HL-60 (cell line): ENCODE measurements around the gene ARHGEF4.

Experiments
- DNase-seq, 2 experiments: peaks; one replicate each; pipeline ENCODE4 v3.0.0-alpha.2; 2010 to 2020; ENCODE audit warnings: low read depth in 1 of 2, low spot score in 1 of 2
- H3K27ac ChIP-seq: fragments of 250-450 bp; sonication (Bioruptor Pico); replicated peaks from 2 replicates; pipeline ENCODE4 v1.5.1; 2020; ENCODE audit warnings: mild to moderate bottlenecking, moderate library complexity
- H3K27me3 ChIP-seq: fragments of 250-450 bp; sonication (Bioruptor Pico); 2 replicates; pipeline ENCODE4 v1.5.1; 2021; ENCODE audit warnings: mild to moderate bottlenecking, moderate library complexity; ENCODE audit not compliant: insufficient read depth, poor library complexity, severe bottlenecking
- H3K4me3 ChIP-seq: replicated peaks from 2 replicates; pipeline ENCODE4 v1.5.1; 2011; ENCODE audit warnings: mild to moderate bottlenecking, control low read depth, low read length; ENCODE audit not compliant: insufficient read depth
- GABPA ChIP-seq: IDR thresholded peaks from 2 replicates; pipeline ENCODE4 v1.6.1; 2012; ENCODE audit warnings: low read depth
- POLR2AphosphoS5 ChIP-seq: IDR thresholded peaks from 2 replicates; pipeline ENCODE4 v1.6.1; 2012; ENCODE audit warnings: low read depth
- SPI1 ChIP-seq: IDR thresholded peaks from 2 replicates; pipeline ENCODE4 v1.6.1; 2012; ENCODE audit warnings: low read depth, mild to moderate bottlenecking, borderline replicate concordance
- TF ChIP-seq, protein P1 (sequence below): IDR thresholded peaks from one replicate; pipeline ENCODE4 v1.5.1; 2011; ENCODE audit warnings: low read length, control low read depth, inconsistent platforms; ENCODE audit not compliant: insufficient read depth
- TF ChIP-seq, protein P2 (sequence below): IDR thresholded peaks from 2 replicates; pipeline ENCODE4 v1.6.1; 2012; ENCODE audit warnings: low read depth; ENCODE audit not compliant: insufficient replicate concordance

The ARHGEF4 gene

DNA sequence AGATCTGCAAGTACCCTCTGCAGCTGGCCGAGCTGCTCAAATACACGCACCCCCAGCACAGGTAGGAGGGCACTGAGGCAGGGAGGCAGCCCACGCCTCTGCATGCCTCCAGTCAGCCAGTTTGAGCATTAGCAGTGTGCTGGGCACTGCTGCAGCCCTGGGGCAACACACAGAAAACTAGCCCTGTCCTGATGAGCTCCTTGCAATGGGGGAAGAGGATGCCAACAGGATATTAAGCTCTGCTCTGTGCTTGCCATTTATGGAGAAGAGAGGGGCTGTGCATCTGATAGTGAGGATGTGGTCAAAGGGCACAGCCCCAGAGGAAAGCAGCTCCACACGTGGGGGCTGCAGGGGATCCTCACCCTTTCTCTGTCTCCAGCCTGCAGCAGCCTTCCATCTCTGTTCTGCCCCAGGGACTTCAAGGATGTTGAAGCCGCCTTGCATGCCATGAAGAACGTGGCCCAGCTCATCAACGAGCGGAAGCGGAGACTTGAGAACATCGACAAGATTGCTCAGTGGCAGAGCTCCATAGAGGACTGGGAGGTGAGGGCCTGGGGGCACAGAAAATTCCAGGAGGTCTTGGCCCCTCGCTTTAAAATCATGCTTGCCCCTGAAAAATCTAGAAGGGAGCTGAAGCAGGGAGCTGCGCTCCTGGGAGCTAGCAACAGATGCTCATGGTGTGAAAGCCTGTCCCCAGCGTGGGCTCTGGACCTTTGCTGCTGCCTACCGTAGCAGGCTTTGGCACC, 204.9 kb downstream of the ARHGEF4 start:
- H3K4me3 ChIP-seq = no peak overlapping the region

GRCh38 chr2:131042148-131042775, 205.5 kb downstream of the ARHGEF4 start:
- TF ChIP-seq, protein P1, sequence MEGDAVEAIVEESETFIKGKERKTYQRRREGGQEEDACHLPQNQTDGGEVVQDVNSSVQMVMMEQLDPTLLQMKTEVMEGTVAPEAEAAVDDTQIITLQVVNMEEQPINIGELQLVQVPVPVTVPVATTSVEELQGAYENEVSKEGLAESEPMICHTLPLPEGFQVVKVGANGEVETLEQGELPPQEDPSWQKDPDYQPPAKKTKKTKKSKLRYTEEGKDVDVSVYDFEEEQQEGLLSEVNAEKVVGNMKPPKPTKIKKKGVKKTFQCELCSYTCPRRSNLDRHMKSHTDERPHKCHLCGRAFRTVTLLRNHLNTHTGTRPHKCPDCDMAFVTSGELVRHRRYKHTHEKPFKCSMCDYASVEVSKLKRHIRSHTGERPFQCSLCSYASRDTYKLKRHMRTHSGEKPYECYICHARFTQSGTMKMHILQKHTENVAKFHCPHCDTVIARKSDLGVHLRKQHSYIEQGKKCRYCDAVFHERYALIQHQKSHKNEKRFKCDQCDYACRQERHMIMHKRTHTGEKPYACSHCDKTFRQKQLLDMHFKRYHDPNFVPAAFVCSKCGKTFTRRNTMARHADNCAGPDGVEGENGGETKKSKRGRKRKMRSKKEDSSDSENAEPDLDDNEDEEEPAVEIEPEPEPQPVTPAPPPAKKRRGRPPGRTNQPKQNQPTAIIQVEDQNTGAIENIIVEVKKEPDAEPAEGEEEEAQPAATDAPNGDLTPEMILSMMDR = no peak
- TF ChIP-seq GABPA (no peak), SPI1 (no peak), POLR2AphosphoS5 (no peak)
- TF ChIP-seq, protein P2, sequence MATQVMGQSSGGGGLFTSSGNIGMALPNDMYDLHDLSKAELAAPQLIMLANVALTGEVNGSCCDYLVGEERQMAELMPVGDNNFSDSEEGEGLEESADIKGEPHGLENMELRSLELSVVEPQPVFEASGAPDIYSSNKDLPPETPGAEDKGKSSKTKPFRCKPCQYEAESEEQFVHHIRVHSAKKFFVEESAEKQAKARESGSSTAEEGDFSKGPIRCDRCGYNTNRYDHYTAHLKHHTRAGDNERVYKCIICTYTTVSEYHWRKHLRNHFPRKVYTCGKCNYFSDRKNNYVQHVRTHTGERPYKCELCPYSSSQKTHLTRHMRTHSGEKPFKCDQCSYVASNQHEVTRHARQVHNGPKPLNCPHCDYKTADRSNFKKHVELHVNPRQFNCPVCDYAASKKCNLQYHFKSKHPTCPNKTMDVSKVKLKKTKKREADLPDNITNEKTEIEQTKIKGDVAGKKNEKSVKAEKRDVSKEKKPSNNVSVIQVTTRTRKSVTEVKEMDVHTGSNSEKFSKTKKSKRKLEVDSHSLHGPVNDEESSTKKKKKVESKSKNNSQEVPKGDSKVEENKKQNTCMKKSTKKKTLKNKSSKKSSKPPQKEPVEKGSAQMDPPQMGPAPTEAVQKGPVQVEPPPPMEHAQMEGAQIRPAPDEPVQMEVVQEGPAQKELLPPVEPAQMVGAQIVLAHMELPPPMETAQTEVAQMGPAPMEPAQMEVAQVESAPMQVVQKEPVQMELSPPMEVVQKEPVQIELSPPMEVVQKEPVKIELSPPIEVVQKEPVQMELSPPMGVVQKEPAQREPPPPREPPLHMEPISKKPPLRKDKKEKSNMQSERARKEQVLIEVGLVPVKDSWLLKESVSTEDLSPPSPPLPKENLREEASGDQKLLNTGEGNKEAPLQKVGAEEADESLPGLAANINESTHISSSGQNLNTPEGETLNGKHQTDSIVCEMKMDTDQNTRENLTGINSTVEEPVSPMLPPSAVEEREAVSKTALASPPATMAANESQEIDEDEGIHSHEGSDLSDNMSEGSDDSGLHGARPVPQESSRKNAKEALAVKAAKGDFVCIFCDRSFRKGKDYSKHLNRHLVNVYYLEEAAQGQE = no peak
- DNase-seq = peak in 1 of 2 experiments; percentile 10
- Histone ChIP-seq H3K27ac (no peak overlapping the region), H3K4me3 (no peak overlapping the region), H3K27me3 (no peaks in the 10 kb centered on the region)

More for the DNA sequence above, 204.9 kb downstream of the ARHGEF4 start:
- H3K27me3 ChIP-seq = peaks cover 2% of the 10 kb centered on the region
- TF ChIP-seq, protein P2 = no peak
- TF ChIP-seq GABPA (no peak), POLR2AphosphoS5 (no peak), SPI1 (no peak)
- TF ChIP-seq, protein P1 = no peak
- no peak for DNase-seq
- no peak overlapping the region for H3K27ac ChIP-seq

DNA sequence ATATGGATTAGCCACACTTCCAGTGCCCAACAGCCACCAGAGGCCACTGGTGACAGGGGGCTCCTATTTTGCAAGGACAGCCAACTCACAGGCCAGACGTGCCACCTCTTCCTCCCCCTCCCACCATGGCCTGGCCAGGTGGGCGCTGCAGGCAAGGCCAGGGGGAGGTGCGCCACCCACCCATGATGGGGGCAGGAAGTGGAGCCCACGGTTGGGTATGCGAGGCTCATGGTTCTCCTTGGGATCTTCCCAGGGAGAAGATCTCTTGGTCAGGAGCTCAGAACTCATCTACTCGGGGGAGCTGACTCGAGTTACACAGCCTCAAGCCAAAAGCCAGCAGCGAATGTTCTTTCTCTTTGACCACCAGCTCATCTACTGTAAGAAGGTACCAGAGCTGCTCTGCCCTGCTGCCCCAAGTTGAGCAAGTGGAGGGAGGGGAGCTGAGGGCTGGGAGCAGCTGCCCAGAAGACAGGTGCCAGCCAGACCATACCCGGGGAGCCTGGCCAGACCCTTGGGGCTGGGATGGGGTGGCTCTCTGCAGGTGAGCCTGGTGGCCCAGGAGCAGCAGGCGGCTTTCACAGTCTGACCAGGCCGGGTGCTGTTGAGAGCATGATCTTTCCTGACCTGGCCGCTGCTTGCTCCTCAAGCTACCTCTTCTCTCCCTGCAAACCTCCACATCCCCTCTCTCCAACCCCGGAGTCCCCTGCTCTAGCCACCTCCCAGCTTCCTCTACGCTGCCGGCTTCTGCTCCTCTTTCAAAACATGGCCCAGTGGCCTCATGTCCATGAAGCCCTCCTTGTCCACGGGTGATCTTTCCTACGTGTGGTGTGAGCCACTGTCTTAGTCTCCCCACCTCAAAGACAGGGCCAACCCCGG, 206.7 kb downstream of the ARHGEF4 start:
- TF ChIP-seq, protein P1 = no peak
- no peak for TF ChIP-seq GABPA
- no peak for TF ChIP-seq SPI1
- TF ChIP-seq, protein P2 = no peak
- no peak for TF ChIP-seq POLR2AphosphoS5
- Histone ChIP-seq H3K4me3 (no peak overlapping the region), H3K27ac (no peak overlapping the region), H3K27me3 (no peaks in the 10 kb centered on the region)
- no peak for DNase-seq
